Calu3 (cell line): ENCODE measurements around the gene DDX55. TPM values are rescaled to one million over a fixed set of nuclear protein-coding genes. Genes with fewer than 3 reads are reported as not detected.

Experiments
- BruUV-seq: library from RNA; stranded (reverse); fragments of 400-500 nt; replicated peaks from 2 replicates; lab custom pipeline; 2021; lab: Mats Ljungman, UMichigan
- CTCF ChIA-PET: fragments of 300-600 bp; sonication (Branson Sonifier 250); formaldehyde crosslinking; loops from one replicate; lab custom pipeline; 2022; ENCODE audit warnings: antibody characterized with exemption; lab: Charles Lee
- DNase-seq: peaks from one replicate; pipeline ENCODE4 v3.0.0; 2022
- H3K27ac Mint-ChIP-seq: one replicate; pipeline ENCODE4 v1.8.0; 2022; ENCODE audit warnings: mixed read lengths; ENCODE audit not compliant: unreplicated experiment
- H3K27me3 Mint-ChIP-seq: one replicate; pipeline ENCODE4 v1.8.0; 2022; ENCODE audit warnings: mixed read lengths; ENCODE audit not compliant: unreplicated experiment
- H3K36me3 Mint-ChIP-seq: one replicate; pipeline ENCODE4 v1.8.0; 2022; ENCODE audit warnings: mild to moderate bottlenecking, moderate library complexity, mixed read lengths; ENCODE audit not compliant: insufficient read depth, unreplicated experiment
- H3K4me1 Mint-ChIP-seq: one replicate; pipeline ENCODE4 v1.8.0; 2022; ENCODE audit warnings: mild to moderate bottlenecking, low read depth, mixed read lengths; ENCODE audit not compliant: unreplicated experiment
- H3K4me3 Mint-ChIP-seq: one replicate; pipeline ENCODE4 v1.8.0; 2022; ENCODE audit warnings: mild to moderate bottlenecking, low read depth, moderate library complexity, mixed read lengths; ENCODE audit not compliant: unreplicated experiment
- H3K9me3 Mint-ChIP-seq: one replicate; pipeline ENCODE4 v1.8.0; 2022; ENCODE audit warnings: low read depth, mixed read lengths; ENCODE audit not compliant: unreplicated experiment
- CTCF ChIP-seq: fragments of 200-600 bp; IDR thresholded peaks from one replicate; pipeline ENCODE4 v1.8.0; 2022; ENCODE audit warnings: antibody characterized with exemption; ENCODE audit not compliant: unreplicated experiment
- intact Hi-C: fragments of 100-400 bp; cut with micrococcal nuclease; formaldehyde crosslinking; loops from one replicate; pipeline ENCODE4 v1.10.0; 2022; ENCODE audit not compliant: unreplicated experiment
- total RNA-seq: library from RNA; stranded (reverse); gene quantifications from 2 replicates; pipeline ENCODE4 v1.2.3, GENCODE V29; 2022

The DDX55 gene
- total RNA-seq, 1 experiment from 2014 or later: 52.7 TPM

- BruUV-seq: no TSS peak
- H3K4me1 Mint-ChIP-seq: no peaks in the 10 kb centered on the region
- H3K4me3 Mint-ChIP-seq: no peak overlapping the region
- H3K36me3 Mint-ChIP-seq: peaks cover 84% of the 10 kb centered on the region
- no peak for TF ChIP-seq CTCF
- no peaks in the 10 kb centered on the region for H3K9me3 Mint-ChIP-seq
- no peaks in the 10 kb centered on the region for H3K27me3 Mint-ChIP-seq
- no peak for DNase-seq
- intact Hi-C loops: no loop called here
- no peak overlapping the region for H3K27ac Mint-ChIP-seq
- CTCF ChIA-PET: no interaction called here
Measured at GRCh38 chr12:123614531-123614930, 12.6 kb downstream of the DDX55 start.

GRCh38 chr12:123617144-123617543 lies 15.2 kb downstream of the DDX55 start:
- CTCF ChIA-PET: no interaction called here
- H3K4me3 Mint-ChIP-seq: no peak overlapping the region
- H3K36me3 Mint-ChIP-seq: peaks cover 79% of the 10 kb centered on the region
- no peaks in the 10 kb centered on the region for H3K4me1 Mint-ChIP-seq
- H3K27ac Mint-ChIP-seq: no peak overlapping the region
- no TSS peak for BruUV-seq
- H3K9me3 Mint-ChIP-seq: no peaks in the 10 kb centered on the region
- intact Hi-C loops: no loop called here
- no peak for TF ChIP-seq CTCF
- DNase-seq: no peak
- H3K27me3 Mint-ChIP-seq: no peaks in the 10 kb centered on the region

- Mint-ChIP-seq H3K9me3 (no peaks in the 10 kb centered on the region), H3K27me3 (no peaks in the 10 kb centered on the region), H3K4me3 (no peak overlapping the region), H3K27ac (no peak overlapping the region), H3K4me1 (no peaks in the 10 kb centered on the region), H3K36me3 (peaks cover 78% of the 10 kb centered on the region)
- TF ChIP-seq CTCF: no peak
- no peak for DNase-seq
- intact Hi-C loops: no loop called here
- BruUV-seq: no TSS peak
- CTCF ChIA-PET: no interaction called here
Measured at GRCh38 chr12:123617580-123617979, 15.7 kb downstream of the DDX55 start.

GRCh38 chr12:123621101-123621500 lies 19.2 kb downstream of the DDX55 start:
- no peak for DNase-seq
- Mint-ChIP-seq H3K9me3 (no peaks in the 10 kb centered on the region), H3K4me3 (no peak overlapping the region), H3K4me1 (no peaks in the 10 kb centered on the region), H3K36me3 (peaks cover 79% of the 10 kb centered on the region), H3K27ac (no peak overlapping the region), H3K27me3 (no peaks in the 10 kb centered on the region)
- TSS peak; percentile 44 for BruUV-seq
- intact Hi-C loops: no loop called here
- no peak for TF ChIP-seq CTCF
- CTCF ChIA-PET: interaction anchor here (0.7 kb wide), 1 partner anchor 10 kb away, joined by 3 read pairs; no protein-coding TSS in a partner anchor
